Glutamatergic neuron (in vitro differentiated cells): ENCODE data around the gene OR51G1. TPM values are rescaled to one million over a fixed set of nuclear protein-coding genes. Genes with fewer than 3 reads are reported as not detected.
"Not testable (repeated sequence)": the region's sequence is repeated elsewhere in the genome, so short reads cannot be mapped to it uniquely, and the experiment has no call there.

Experiments used
- DNase-seq: peaks from one replicate; pipeline ENCODE4 v3.0.0; 2022
- H3K27ac Mint-ChIP-seq: one replicate; pipeline ENCODE4 v1.8.0; 2020; ENCODE audit warnings: mild to moderate bottlenecking, mixed read lengths, inconsistent platforms; ENCODE audit not compliant: unreplicated experiment
- H3K27me3 Mint-ChIP-seq: one replicate; pipeline ENCODE4 v1.8.0; 2020; ENCODE audit warnings: mild to moderate bottlenecking, moderate library complexity, mixed read lengths, inconsistent platforms; ENCODE audit not compliant: unreplicated experiment
- H3K36me3 Mint-ChIP-seq: one replicate; pipeline ENCODE4 v1.8.0; 2020; ENCODE audit warnings: mild to moderate bottlenecking, mixed read lengths, inconsistent platforms; ENCODE audit not compliant: unreplicated experiment
- H3K4me1 Mint-ChIP-seq: one replicate; pipeline ENCODE4 v1.8.0; 2020; ENCODE audit warnings: mild to moderate bottlenecking, low read depth, mixed read lengths, inconsistent platforms; ENCODE audit not compliant: unreplicated experiment
- H3K4me3 Mint-ChIP-seq: one replicate; pipeline ENCODE4 v1.8.0; 2020; ENCODE audit warnings: mild to moderate bottlenecking, mixed read lengths, inconsistent platforms; ENCODE audit not compliant: unreplicated experiment
- H3K9me3 Mint-ChIP-seq: one replicate; pipeline ENCODE4 v1.8.0; 2020; ENCODE audit warnings: mild to moderate bottlenecking, moderate library complexity, mixed read lengths, inconsistent platforms; ENCODE audit not compliant: unreplicated experiment
- CTCF ChIP-seq: fragments of 200-600 bp; sonication (generic); IDR thresholded peaks from one replicate; pipeline ENCODE4 v1.5.0; 2021; ENCODE audit not compliant: partially characterized antibody, unreplicated experiment
- long read RNA-seq: library from polyadenylated mRNA; unstranded; transcript quantifications from one replicate; pipeline ENCODE4 v2.0.0, GENCODE V29; 2020; ENCODE audit not compliant: unreplicated experiment
- total RNA-seq: library from RNA; stranded (reverse); fragmentation: NEBNext Ultra II Directional; extraction: Animal tissue kit (Norgen Biotek cat#: 25700); gene quantifications from one replicate; pipeline ENCODE4 v1.2.1, GENCODE V29; 2021; ENCODE audit not compliant: unreplicated experiment

Gene OR51G1
- not detected for total RNA-seq
- long read RNA-seq = 0 reads

GRCh38 chr11:4924239-4924638, at the start of gene OR51G1:
Gene OR51G1 (minus strand): TSS chr11:4924339. CDS start chr11:4924339, 0 bp downstream.
- H3K4me1 Mint-ChIP-seq = no peaks in the 10 kb centered on the region
- no peak for TF ChIP-seq CTCF
- H3K36me3 Mint-ChIP-seq = peaks cover 6% of the 10 kb centered on the region
- DNase-seq = no peak
- peaks cover 3% of the 10 kb centered on the region for H3K27me3 Mint-ChIP-seq
- no peak within 1 kb of the TSS for H3K4me3 Mint-ChIP-seq
- no peak within 1 kb of the TSS for H3K27ac Mint-ChIP-seq
- no peaks in the 10 kb centered on the region for H3K9me3 Mint-ChIP-seq

- no peak overlapping the region for H3K27ac Mint-ChIP-seq
- H3K36me3 Mint-ChIP-seq = no peaks in the 10 kb centered on the region
- no peak for TF ChIP-seq CTCF
- H3K4me3 Mint-ChIP-seq = no peak overlapping the region
- H3K9me3 Mint-ChIP-seq = peaks cover 7% of the 10 kb centered on the region
- no peak for DNase-seq
- peaks cover 4% of the 10 kb centered on the region for H3K4me1 Mint-ChIP-seq
- H3K27me3 Mint-ChIP-seq = no peaks in the 10 kb centered on the region
These were observed 38.7 kb upstream of the OR51G1 start for GRCh38 chr11:4962816-4963215.

GRCh38 chr11:4960877-4961276, 36.7 kb upstream of the OR51G1 start:
- no peaks in the 10 kb centered on the region for H3K27me3 Mint-ChIP-seq
- H3K36me3 Mint-ChIP-seq = no peaks in the 10 kb centered on the region
- DNase-seq = no peak
- TF ChIP-seq CTCF = no peak
- peaks cover 7% of the 10 kb centered on the region for H3K9me3 Mint-ChIP-seq
- H3K4me1 Mint-ChIP-seq = peaks cover 4% of the 10 kb centered on the region
- H3K4me3 Mint-ChIP-seq = no peak overlapping the region
- H3K27ac Mint-ChIP-seq = no peak overlapping the region

GRCh38 chr11:4957396-4957795, 33.3 kb upstream of the OR51G1 start:
- no peak for TF ChIP-seq CTCF
- Mint-ChIP-seq H3K4me3 (no peak overlapping the region), H3K36me3 (no peaks in the 10 kb centered on the region), H3K4me1 (peaks cover 2% of the 10 kb centered on the region), H3K27me3 (no peaks in the 10 kb centered on the region), H3K9me3 (no peaks in the 10 kb centered on the region), H3K27ac (no peak overlapping the region)
- no peak for DNase-seq

- not testable (repeated sequence) for H3K9me3 Mint-ChIP-seq, H3K27ac Mint-ChIP-seq, H3K4me3 Mint-ChIP-seq, H3K4me1 Mint-ChIP-seq, DNase-seq, H3K27me3 Mint-ChIP-seq, H3K36me3 Mint-ChIP-seq
These were observed 31.5 kb upstream of the OR51G1 start, which contains the start of gene OR51A2 for GRCh38 chr11:4955613-4956012. Gene OR51A2 (minus strand): TSS chr11:4955713. CDS start chr11:4955713, 0 bp downstream.
